Lung (tissue), 13 donors: ENCODE data around the gene TAAR9. TPM values are rescaled to one million over a fixed set of nuclear protein-coding genes. Genes with fewer than 3 reads are reported as not detected.

ENCODE experiments used
- ATAC-seq: fragments of 200-7000 bp; cut with Tn5 transposase; one replicate; pipeline ENCODE4 v1.9.1; 2020; ENCODE audit warnings: moderate number of reproducible peaks; ENCODE audit not compliant: insufficient read depth, low FRiP score
- DNase-seq, 3 donors: peaks; one replicate each; pipeline ENCODE4 v3.0.0-alpha.2; 2013 to 2017
- H3K27ac ChIP-seq, 2 donors: one replicate each; pipeline ENCODE4 v1.5.1; 2013; ENCODE audit warnings: mild to moderate bottlenecking in 2 of 2, moderate library complexity in 2 of 2, control low read depth in 1 of 2, inconsistent platforms in 1 of 2, low read depth in 1 of 2, low read length in 1 of 2
- H3K27me3 ChIP-seq, 3 donors: one replicate each; pipeline ENCODE4 v1.5.1; 2013; ENCODE audit warnings: low read length in 2 of 3; ENCODE audit not compliant: control insufficient read depth in 3 of 3, insufficient read depth in 3 of 3
- H3K36me3 ChIP-seq, 4 donors: one replicate each; pipeline ENCODE4 v1.5.1; 2013; ENCODE audit warnings: low read length in 4 of 4, mild to moderate bottlenecking in 1 of 4, moderate library complexity in 1 of 4; ENCODE audit not compliant: control insufficient read depth in 4 of 4, insufficient read depth in 4 of 4
- H3K4me1 ChIP-seq, 5 donors: one replicate each; pipeline ENCODE4 v1.5.1; 2013; ENCODE audit warnings: low read length in 5 of 5, mild to moderate bottlenecking in 2 of 5, moderate library complexity in 1 of 5; ENCODE audit not compliant: control insufficient read depth in 5 of 5, insufficient read depth in 5 of 5
- H3K4me3 ChIP-seq: one replicate; pipeline ENCODE4 v1.5.1; 2013; ENCODE audit warnings: mild to moderate bottlenecking, control low read depth, moderate library complexity
- H3K9ac ChIP-seq, 2 donors: one replicate each; pipeline ENCODE4 v1.5.1; 2013; ENCODE audit warnings: low read length in 2 of 2, control low read depth in 1 of 2; ENCODE audit not compliant: insufficient read depth in 1 of 2
- H3K9me3 ChIP-seq, 4 donors: one replicate each; pipeline ENCODE4 v1.5.1; 2013; ENCODE audit warnings: low read length in 3 of 4, mild to moderate bottlenecking in 1 of 4, moderate library complexity in 1 of 4; ENCODE audit not compliant: control insufficient read depth in 4 of 4, insufficient read depth in 3 of 4
- whole genome bisulfite sequencing, 2 donors: extraction: QIAGEN DNeasy Blood & Tissue Kit; methylation state at CpG; one replicate each; pipeline ENCODE4 v1.1.7; 2013; 5-methylcytosine and 5-hydroxymethylcytosine counted together
- polyA plus RNA-seq, 2 donors: library from polyadenylated mRNA; stranded (reverse); fragments of 200-250 nt; gene quantifications; one replicate each; pipeline ENCODE4 v1.2.1, GENCODE V29; 2013
- small RNA-seq: library from RNA; depleted of rRNA; stranded (forward); fragments of <200 nt; gene quantifications from one replicate; pipeline ENCODE3, GENCODE V24; 2014; ENCODE audit warnings: low replicate concordance
- total RNA-seq, 2 donors: library from RNA; depleted of rRNA in 1 of 2; stranded (reverse); fragments of >200 nt in 1 of 2; gene quantifications; one replicate each; pipeline ENCODE4 v1.2.1, GENCODE V29; 2014 to 2021
- TF ChIP-seq, protein P1 (sequence below): IDR thresholded peaks from 2 replicates; pipeline ENCODE4 v1.5.1; 2012; ENCODE audit warnings: mild to moderate bottlenecking; ENCODE audit errors: control extremely low read depth, extremely low read depth
- donor health status: control.
- donor health status: control.
- donor health status: Bipolar disorder and iron deficiency.
- donor health status: healthy.
- donor health status: DM: yes; HTN: yes; CAD: no.

TAAR9 gene
- total and polyA plus RNA-seq, 4 donors = not detected

DNA sequence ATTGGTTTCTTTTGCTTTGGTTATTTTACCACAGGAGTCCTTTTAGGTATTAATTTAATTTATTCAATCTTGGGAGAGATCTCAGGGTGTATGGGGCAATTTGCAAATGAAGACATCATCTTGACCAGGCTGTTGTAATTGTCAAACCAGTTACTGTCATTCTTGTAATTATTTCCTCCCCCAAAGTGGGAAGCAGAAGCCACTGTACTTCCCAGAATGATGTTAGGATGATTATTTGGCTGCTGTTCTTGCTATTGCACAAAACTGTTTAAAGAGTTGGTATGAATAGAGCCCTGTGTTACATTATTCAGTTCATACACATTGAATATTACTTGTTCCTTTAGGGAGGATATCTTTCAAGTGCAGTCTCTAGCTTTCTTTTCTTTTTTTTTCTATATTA lies 33.7 kb downstream of the TAAR9 start:
- Histone ChIP-seq H3K9me3 (peaks cover 0 to 1% (median 0%) of the 10 kb centered on the region in 4 donors), H3K4me1 (no peaks in the 10 kb centered on the region), H3K4me3 (no peak overlapping the region), H3K36me3 (no peaks in the 10 kb centered on the region), H3K27me3 (peaks cover 0 to 3% (median 0%) of the 10 kb centered on the region in 3 donors), H3K27ac (no peak overlapping the region), H3K9ac (no peak overlapping the region)
- no peak for DNase-seq
- TF ChIP-seq, protein P1, sequence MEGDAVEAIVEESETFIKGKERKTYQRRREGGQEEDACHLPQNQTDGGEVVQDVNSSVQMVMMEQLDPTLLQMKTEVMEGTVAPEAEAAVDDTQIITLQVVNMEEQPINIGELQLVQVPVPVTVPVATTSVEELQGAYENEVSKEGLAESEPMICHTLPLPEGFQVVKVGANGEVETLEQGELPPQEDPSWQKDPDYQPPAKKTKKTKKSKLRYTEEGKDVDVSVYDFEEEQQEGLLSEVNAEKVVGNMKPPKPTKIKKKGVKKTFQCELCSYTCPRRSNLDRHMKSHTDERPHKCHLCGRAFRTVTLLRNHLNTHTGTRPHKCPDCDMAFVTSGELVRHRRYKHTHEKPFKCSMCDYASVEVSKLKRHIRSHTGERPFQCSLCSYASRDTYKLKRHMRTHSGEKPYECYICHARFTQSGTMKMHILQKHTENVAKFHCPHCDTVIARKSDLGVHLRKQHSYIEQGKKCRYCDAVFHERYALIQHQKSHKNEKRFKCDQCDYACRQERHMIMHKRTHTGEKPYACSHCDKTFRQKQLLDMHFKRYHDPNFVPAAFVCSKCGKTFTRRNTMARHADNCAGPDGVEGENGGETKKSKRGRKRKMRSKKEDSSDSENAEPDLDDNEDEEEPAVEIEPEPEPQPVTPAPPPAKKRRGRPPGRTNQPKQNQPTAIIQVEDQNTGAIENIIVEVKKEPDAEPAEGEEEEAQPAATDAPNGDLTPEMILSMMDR = no peak
- ATAC-seq = no peak

DNA sequence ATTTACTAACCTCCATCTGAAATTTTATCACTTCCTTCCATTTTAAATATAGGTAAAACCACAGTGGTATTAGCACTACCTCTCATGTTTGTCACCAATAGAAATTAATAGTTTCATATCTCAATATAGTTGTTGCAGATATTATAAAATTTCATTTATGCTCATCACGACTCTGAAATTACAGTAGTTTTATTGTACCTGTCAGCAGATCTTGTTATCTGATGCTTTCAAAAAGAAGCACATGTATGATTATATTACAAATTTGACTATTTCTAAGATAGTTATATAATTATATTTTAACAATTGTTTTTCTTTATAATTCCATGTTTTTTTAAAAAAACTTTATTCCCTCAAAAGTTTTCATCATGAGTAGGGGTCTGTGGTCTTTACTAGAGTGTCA lies 46.6 kb downstream of the TAAR9 start:
- 84 to 93% methylated on average over 1 of the region's 1 CpG for WGBS, 2 donors
- Histone ChIP-seq H3K9ac (no peak overlapping the region), H3K4me3 (no peak overlapping the region), H3K27ac (no peak overlapping the region), H3K4me1 (no peaks in the 10 kb centered on the region), H3K36me3 (no peaks in the 10 kb centered on the region), H3K27me3 (no peaks in the 10 kb centered on the region), H3K9me3 (no peaks in the 10 kb centered on the region)
- ATAC-seq = no peak
- DNase-seq = no peak
- TF ChIP-seq, protein P1 = no peak

DNA sequence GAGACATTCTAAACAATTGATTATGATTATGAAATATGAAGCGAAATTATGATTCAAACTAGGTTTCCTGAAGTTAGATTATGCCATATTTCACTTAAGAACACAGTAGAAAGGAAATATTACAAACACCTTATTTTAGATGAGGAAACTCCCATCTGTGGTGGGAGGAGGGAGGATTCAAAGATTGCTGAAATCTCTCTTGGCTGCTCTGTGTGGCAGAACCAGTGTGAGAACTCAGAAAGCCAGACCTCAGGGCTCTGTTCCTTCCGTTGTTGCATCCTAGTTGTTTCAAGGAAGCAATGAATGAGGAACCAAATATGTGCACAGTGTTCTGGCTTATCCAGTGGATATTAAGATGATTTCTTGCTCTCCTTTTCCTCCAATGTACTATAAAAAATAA lies 49.3 kb downstream of the TAAR9 start:
- Histone ChIP-seq H3K4me1 (no peaks in the 10 kb centered on the region), H3K9me3 (no peaks in the 10 kb centered on the region), H3K9ac (no peak overlapping the region), H3K36me3 (no peaks in the 10 kb centered on the region), H3K4me3 (no peak overlapping the region), H3K27ac (no peak overlapping the region), H3K27me3 (no peaks in the 10 kb centered on the region)
- WGBS, 2 donors = 32 to 55% methylated on average over 2 of the region's 2 CpGs
- TF ChIP-seq, protein P1 = no peak
- ATAC-seq = peak; percentile 6
- no peak for DNase-seq

Small RNA genes lying within 50 kb of the gene (small RNA-seq; reads per million reads assigned to genes)
- not detected for gene TAAR7P

Other genes with a start within 250 kb of the TAAR9 start
- gene MOXD1, start 136.8 kb upstream of the TAAR9 start, total RNA-seq = 10 to 100 TPM; 30.8 to 37.5 TPM
- gene MOXD1, start 136.8 kb upstream of the TAAR9 start, polyA plus RNA-seq = 1 to 10 TPM; 4.5 to 4.6 TPM
- gene STX7, start 25.2 kb upstream of the TAAR9 start, total RNA-seq = 10 to 100 TPM; 61.2 to 84.8 TPM
- gene STX7, start 25.2 kb upstream of the TAAR9 start, polyA plus RNA-seq = 10 to 100 TPM; 14.8 to 39.3 TPM
- not detected for gene TAAR8, start 14.4 kb downstream of the TAAR9 start, total RNA-seq
- gene TAAR8, start 14.4 kb downstream of the TAAR9 start, polyA plus RNA-seq = not detected
- not detected for gene TAAR6, start 32.0 kb downstream of the TAAR9 start, total RNA-seq
- not detected for gene TAAR6, start 32.0 kb downstream of the TAAR9 start, polyA plus RNA-seq
- gene TAAR5, start 51.5 kb downstream of the TAAR9 start, total RNA-seq = not detected
- gene TAAR5, start 51.5 kb downstream of the TAAR9 start, polyA plus RNA-seq = not detected
- gene TAAR2, start 86.0 kb downstream of the TAAR9 start, total RNA-seq = not detected
- not detected for gene TAAR2, start 86.0 kb downstream of the TAAR9 start, polyA plus RNA-seq
- gene TAAR1, start 120.9 kb downstream of the TAAR9 start, total RNA-seq = not detected
- gene TAAR1, start 120.9 kb downstream of the TAAR9 start, polyA plus RNA-seq = under 1 TPM in 1 of 2 donors, not detected in 1; 0.06 TPM
- gene VNN1, start 175.8 kb downstream of the TAAR9 start, total RNA-seq = 1 to 10 TPM; 3.1 to 3.5 TPM
- 10 to 100 TPM in 1 of 2 donors, 1 to 10 TPM in 1; 2.2 to 64.9 TPM for gene VNN1, start 175.8 kb downstream of the TAAR9 start, polyA plus RNA-seq
- gene VNN2, start 219.6 kb downstream of the TAAR9 start, total RNA-seq = 10 to 100 TPM; 10.3 to 34.0 TPM
- gene VNN2, start 219.6 kb downstream of the TAAR9 start, polyA plus RNA-seq = 10 to 100 TPM in 1 of 2 donors, 1 to 10 TPM in 1; 2.8 to 59.8 TPM